GM19372 (cell line): Measurements from ENCODE around the gene DMD.
"Not testable (repeated sequence)": the region's sequence is repeated elsewhere in the genome, so short reads cannot be mapped to it uniquely, and the experiment has no call there.

Experiments used
- ATAC-seq: cut with Tn5 transposase; IDR thresholded peaks from one replicate; pipeline ENCODE4 v1.9.1; 2021; ENCODE audit warnings: mild to moderate bottlenecking, low read depth, moderate library complexity; ENCODE audit not compliant: unreplicated experiment

DMD gene

DNA sequence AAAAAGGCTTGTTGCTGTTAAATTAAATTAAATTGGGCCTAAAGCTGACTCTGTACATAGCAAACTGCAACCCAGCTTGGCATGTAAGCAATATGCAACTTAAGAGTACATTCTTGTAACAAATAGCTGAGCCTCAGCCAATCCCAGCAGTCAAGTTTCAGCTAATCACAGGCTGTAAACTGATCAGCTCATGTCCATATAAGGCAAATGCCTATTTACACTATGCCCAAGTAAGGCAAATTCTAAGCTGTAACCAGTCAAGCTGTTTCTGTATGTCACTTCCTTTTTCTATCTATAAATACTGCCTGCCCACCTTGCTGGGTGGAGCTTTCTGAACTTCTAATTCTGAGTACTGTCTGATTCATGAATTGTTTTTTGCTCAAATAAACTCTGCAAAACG is 1710.4 kb downstream of the DMD start:
- no peak for ATAC-seq

DNA sequence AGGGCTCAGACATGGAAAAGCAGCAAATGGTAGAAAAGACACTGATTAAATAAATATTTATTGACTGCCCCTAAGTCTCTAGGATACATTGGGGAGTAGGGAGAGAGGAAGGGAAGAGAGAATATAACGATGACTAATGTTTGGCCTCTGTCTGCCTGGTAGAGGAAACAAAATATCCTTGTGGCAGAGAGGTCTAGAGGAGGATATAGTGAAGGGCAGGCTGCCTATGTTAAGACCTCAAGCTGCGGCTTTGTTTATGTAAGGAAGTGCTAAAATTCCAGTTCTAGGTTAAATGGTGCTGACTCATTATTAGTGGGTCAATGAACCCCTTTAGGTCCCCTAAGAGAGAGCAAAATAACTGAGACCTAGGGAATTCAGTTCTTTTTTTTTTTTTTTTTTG is 1712.2 kb downstream of the DMD start:
- no peak for ATAC-seq

DNA sequence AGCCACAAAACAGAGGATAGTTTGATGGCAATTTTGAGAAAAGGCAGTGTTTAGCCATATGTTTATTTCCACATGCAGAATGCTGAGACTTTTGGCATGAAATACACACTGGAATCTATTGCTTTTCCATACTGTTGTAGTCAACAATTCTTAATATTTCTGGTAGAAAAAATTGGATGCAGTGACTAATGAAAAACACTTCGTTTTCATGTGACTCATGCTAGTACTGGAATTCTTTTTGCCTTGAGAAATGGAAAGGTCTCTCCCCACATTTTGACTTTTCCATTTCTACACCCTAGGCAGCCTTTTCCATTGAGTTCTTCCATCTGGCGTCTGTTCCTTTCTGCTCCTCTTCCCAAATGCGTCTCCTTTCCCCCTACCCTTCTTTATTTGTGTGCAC is 1714.3 kb downstream of the DMD start:
- no peak for ATAC-seq

DNA sequence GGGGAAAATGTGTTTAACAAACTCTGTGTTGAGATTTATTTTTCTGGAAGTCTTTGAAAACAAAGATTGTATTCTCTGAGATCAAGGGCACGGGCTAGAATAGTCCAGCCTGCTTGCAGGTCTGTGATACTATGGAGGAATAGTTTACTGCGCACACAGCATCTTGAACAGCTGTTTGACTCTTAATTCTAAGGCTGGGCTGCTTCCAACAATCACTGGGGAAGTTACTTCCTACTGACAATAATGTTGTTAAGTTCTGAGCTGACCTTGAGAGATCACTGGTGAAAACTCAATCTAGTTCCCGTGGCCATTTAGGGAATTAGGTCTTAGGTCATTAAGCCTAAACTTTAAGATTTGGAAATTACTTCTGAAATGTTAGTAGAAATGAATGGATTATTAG is 1723.4 kb downstream of the DMD start:
- ATAC-seq, result no peak

DNA sequence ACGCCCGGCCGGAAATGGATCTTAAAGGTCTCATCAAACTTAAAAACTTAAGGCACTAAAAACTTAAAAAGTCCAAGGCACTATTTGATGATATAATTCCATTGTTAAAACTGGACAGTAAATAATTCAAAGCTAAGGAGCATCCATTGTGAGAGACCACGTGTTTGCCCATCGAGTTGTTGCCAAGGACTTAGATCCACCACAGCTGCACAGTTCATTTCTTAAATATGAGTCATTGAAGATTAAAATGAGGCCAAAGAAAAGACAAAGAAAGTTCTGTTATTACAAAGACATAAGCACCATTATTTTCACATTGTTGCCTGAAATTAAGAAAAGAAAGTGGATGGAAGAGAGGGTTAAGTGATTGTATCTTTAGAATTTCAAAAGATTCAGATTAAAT is 1728.0 kb downstream of the DMD start:
- ATAC-seq, result no peak

DNA sequence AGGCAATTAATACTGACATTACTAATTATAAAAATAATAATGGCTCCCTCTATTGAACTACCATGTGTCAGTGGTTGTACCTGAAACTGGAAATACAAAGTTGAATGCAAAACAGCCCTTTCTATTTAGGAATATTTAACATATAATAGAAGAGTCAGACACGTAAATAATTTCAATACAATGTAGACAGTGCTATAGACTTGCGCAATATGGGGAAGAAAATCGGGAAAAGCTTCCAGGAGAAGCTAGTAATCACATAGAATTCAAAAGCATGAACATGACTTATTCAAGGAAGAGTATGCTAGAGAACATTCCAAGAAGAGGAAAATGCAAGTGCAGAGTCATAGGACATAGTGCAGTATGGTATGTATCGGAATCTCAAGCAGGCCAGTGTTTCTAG is 1730.7 kb downstream of the DMD start:
- no peak for ATAC-seq

DNA sequence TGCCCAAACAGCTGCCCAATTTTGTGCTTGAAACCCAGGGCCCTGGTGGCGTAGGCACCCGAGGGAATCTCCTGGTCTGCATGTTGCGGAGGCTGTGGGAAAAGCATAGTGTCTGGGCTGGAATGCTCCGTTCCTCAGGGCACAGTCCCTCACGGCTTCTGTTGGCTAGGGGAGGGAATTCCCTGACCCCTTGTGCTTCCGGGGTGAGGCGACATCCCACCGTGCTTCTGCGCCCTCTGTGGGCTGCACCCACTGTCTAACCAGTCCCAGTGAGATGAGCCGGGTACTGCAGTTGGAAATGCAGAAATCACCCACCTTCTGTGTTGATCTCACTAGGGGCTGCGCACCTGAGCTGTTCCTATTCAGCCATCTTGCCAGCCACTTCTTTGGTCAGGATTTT is 1740.1 kb downstream of the DMD start:
- no peak for ATAC-seq

DNA sequence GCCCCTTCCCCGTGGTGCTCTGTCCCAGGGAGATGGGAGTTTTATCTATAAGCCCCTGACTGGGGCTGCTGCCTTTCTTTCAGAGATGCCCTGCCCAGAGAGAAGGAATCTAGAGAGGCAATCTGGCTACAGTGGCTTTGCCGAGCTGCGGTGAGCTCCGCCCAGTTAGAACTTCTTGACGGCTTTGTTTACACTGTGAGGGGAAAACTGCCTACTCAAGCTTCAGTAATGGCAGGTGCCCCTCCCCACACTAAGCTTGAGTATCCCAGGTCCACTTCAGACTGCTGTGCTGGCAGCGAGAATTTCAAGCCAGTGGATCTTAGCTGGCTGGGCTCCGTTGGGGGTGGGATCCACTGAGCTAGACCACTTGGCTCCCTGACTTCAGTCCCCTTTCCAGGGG is 1740.6 kb downstream of the DMD start:
- not testable (repeated sequence) for ATAC-seq

DNA sequence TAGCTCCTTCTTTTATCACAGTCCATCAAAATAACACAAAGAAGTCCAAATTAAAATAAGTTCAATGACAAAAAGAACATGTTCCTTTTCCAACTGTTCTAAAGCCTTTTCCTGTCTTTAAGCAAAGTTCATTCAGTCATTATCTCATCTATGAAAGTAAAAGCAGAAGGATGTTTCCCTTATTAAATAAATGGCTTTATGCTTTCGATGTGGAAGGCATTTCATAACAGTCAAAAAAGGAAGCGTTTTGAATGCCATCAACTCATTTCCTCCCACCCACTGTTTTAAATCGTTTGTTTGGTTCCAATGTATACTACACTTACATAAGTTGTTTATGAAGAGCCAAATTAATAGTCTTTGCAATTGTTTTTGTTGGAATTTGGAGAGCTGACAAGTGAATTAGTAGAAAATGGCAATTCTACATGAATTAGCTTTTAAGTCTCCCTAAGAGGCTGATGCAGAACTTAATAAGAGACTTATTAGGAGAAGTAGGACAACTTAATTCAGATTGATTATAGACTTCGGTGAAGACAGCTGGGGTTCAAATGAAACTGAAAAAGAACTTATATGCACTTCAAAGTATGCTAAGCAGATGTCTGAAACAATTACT is 1746.9 kb downstream of the DMD start:
- ATAC-seq, result no peak

DNA sequence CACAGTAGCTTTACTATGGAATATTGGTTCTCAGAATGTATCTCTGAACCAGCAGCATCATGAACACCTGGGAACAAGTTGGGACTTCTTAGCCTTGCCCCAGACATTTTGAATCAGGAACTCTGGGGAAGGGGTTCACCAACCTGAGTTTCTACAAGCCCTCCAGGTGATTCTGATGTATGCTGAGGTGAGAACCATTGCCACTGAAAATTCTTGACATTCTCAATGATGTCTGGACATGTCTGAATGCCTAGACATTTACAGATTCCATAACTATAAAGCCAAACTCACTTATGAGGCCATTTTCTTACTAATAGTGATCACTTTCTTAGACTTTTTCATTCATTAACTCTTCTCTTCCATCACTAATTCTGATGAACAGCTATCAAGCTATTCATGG is 1750.1 kb downstream of the DMD start:
- ATAC-seq, result no peak

DNA sequence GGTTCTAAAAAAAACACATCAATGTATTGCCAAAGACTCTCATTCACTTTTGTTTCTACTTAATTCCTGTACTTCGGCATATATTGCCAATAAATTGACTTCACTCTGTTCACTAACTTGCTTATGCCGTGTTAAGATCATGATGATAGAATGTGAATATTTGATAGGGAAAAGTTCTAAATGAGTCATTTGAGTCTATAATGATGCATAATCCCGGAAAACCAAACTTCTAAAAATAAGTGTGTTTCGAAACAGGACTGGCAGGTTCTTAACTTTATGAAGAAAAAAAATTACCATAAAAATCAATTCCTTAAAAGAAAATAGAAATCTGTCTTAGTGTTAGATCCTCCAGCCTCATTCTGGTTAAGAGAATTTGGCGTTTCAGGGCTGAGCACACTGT is 1752.0 kb downstream of the DMD start:
- no peak for ATAC-seq

DNA sequence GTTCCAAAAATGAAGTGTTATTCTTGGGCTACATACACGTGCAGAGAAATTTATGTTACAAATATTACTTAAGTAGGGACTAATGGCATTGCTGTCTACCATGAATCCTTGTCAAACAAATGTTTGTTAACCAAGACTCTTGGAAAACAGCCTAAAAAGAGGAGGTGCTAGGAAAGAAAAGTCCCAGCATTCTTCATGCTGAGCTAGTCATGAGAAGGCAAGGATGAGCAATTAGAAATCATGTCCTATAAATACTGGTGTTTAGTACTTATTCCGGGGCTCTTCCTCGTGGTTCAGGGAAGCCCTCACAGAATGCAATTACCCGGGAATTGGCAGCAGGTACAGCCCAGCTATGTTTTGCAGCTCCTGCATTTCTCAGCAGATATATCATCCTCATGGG is 1761.4 kb downstream of the DMD start:
- ATAC-seq, result no peak

DNA sequence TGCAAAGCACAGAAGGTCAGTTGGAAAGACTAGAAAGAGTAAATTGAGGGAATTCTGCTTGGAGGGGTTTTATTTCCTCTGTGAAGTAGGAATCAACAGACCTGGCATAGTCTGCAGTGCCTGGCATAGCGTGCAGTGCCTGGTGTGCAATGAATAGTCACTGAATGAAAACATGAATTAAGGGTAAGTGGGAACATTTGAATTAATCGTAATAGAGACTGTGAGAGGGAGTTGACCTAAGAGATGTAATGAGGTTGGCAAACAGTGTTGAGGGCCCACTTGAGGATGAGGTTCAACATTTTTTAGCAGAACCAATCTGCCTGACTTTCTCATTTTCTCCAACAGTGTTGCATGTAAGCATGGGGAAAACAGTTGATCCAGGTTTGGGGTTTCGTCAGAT is 1762.3 kb downstream of the DMD start:
- ATAC-seq, result no peak

DNA sequence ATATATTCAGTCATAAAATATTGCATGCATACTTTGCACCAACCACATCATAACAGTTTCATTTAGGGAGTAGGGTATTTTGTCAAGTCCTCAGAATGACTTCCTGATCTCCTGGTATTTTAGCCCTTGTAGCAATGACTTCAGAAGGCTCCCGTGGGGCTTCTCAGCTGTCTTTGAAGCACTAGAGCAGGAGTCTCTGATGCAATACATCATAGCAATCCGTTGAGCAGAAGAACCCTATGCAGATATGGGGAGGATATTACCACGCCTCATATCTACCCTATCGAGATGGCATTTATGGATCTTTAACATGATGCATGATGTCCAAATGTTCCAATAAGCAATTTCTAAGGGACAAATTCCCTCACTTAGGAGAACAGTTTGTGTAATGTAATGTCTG is 1765.8 kb downstream of the DMD start:
- ATAC-seq, result no peak

DNA sequence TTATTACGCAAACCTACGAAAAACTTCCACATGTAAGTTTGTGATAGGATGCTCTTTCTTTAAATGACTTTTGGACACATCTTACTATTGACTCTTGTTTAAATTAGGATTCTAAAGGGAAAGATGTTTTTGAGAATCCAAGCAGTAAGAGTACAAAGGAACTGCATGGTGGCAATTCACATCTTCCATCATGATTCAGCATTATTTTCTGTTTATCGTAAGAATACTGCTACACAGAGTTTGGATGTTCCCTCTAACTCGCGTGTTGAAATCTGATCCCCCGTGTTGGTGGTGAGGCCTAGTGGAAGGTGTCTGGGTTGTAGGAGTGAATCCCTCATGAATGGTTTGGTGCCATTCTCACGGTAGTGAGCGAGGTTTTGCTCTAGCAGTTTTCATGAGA is 1767.7 kb downstream of the DMD start:
- ATAC-seq, result no peak

DNA sequence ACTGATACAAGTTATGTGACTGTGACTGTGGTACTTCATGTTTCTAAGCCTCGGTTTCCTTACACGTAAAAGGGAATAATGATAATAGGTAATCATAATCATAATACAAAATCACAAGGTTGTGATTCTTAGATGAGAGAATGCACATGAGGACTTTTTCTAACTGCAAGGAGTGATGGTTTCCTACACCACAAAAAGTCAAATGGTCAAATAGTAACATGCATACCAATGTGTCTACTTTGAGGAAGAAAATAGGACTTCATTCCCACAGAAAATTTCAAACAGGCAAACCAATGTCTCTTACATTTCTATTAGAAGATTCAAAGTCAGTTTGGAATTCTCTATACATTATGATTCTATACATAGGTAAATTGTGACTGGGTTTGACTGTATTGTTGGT is 1770.8 kb downstream of the DMD start:
- ATAC-seq, result no peak

DNA sequence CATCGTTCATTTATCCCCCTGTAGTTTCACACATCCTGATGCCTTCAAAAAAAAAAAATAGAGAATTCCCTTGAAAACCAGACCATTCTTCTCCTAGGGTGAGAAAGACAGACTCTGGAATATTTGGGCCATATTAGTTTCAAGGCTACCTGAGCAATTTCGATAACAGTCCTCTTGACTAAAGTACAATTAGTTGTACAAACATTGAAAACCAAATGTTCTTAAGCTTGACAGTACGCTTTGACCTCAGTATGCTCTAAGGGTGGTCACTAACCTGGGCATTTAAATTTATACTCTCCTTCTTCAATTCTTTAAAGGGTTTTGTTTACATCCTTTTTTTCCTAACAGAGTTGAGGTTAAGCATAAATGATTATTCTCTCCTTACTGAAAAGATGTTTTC is 1774.9 kb downstream of the DMD start:
- no peak for ATAC-seq

DNA sequence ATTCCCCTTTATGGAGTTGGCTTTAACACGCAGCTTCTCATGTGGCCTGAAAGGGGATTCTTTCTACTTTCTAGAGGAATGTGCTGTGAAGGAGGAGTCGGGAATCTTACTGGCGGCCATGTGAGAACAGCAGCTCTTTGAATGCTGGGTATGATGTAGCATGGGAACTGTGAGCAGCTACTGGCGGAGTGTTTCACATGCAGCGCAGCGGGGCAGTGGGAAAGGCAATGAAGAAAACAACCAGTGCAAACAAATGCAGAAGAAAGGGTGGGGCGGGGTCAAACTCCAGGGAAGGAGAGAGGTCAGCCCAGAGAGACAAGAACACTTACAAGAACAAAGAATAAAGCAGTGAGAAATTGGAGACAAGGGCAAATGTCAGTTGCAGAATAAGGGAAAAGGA is 1775.8 kb downstream of the DMD start:
- ATAC-seq, result no peak

DNA sequence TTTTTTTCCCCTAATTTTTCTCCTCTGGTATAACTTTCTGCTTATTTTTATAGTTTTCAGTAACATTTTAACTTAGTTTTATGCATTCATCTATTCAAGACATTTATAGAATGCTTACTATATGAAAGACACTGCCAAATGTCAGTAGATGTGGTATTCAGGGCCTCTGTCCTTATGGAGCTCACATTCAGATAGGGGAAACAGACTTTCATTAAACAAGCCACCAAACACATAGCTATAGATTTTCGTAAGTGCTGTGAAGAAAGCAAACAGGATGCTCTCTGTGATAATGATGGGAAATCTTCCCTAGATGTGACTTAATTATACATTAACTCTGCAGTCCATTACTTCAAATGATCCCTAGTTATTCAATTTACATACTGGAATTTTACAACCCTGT is 1777.5 kb downstream of the DMD start:
- no peak for ATAC-seq

DNA sequence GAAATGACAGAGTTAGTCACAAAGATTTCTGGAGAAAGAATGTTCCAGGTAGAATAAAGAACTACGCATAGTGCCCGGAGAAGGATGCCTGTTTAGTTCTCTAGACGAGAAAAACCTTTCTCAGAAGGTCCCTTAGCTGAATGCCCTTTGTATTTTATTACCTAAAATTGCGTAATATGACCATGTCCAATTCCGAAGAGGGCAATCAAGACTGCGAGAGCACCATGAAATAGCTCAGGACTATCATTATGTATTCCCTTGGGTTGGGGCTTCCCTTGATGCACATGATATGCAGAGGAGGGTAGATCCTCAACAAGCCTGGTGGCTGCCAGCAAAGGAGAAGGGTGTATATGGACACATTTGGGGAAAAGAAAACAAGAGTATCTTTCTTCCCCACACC is 1781.4 kb downstream of the DMD start:
- no peak for ATAC-seq

DNA sequence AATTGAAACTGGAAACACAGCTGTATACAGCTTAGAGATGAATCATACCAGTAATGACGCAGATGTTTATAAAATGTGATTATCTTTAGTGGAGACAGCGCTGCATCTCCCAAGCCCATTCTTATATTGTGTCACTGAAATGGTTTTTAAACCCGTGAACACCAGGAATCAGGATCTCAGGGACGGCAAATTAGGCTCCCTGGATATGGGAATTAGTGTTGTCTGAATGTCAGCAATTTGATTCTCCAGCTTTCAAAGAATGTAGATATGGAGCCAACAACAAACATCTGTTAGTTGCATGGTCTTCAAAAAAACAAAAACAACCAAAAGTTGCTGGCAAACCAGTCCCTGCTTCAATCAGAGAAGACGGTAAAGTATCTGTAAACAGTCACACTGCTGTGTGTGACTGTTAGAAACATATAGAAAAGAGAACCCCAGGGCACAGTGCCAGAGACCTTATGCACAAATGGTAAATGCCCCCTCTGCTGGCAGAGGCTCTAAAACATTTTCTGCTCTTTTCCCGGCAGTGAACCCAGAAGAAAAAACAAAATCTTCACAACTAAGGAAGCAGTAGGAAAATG is 1787.7 kb downstream of the DMD start:
- no peak for ATAC-seq

DNA sequence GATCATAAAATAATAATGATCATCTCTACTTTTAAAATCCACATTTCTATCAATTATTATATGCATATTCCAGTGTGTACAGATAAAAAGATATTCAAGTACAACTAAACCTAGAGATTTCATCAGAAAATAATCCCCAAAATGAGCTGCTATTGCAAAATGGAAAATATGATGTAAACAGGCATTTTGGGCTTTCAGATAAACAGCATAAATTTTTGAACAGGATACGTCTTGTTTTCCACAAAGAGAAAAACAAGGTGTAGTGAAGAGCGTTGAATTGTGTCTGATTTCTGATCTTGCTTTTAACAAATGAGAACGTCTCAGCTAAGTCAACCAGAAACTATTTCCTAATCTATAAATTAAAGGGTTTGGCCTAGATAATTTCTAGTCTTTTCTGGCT is 1789.9 kb downstream of the DMD start:
- ATAC-seq, result no peak

DNA sequence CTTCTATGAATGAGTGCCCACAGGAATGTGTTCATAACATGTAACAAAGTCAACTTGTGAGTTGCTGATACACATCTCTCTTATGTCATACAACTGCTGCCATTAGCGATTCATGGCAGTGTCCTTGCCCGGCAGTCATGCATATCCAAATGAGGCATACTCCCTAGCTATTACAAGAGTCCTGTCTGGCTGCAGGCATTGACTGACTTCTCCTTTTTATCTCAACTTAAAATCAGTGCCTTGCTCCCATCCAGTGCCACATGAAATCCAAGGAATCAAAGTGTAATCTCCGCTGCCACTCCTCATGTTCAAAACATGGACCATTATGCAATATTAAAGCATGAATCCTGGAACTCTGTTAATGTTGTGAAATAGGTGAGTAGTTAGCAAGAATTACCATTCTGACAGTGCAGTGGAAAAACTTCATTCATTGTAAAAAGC is 1790.6 kb downstream of the DMD start:
- ATAC-seq, result no peak
